GM18526 (cell line): ENCODE results near the gene GPR148.

ENCODE experiments used
- POLR2A ChIP-seq: IDR thresholded peaks from 3 replicates; pipeline ENCODE4 v1.6.1; 2011; ENCODE audit not compliant: insufficient read length; ENCODE audit errors: extremely low read depth

The GPR148 gene

GRCh38 chr2:130744287-130745117 is 15.6 kb downstream of the GPR148 start:
- TF ChIP-seq POLR2A: no peak

GRCh38 chr2:130749078-130749477 is 20.2 kb downstream of the GPR148 start:
- TF ChIP-seq POLR2A: no peak

DNA sequence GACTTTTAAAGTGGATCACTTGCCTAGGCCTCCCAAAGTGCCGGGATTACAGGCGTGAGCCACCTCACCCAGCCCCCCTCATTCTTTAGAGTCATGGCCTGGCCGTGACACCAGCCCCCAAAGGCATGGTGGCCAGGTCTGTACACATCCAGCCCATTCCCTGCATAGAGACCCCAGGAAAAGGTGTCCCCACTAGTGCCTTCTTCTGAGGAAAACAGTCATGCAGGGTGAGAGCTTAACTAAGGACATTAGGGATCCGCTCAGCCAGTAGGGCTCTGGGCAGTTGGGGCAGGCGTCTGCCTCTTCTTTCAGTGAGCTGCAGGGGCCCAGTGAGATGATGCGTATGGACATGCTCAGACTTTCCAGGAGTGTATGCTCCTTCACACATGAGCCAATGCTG is 20.8 kb downstream of the GPR148 start:
- no peak for TF ChIP-seq POLR2A

GRCh38 chr2:130754811-130755210 is 25.9 kb downstream of the GPR148 start:
- TF ChIP-seq POLR2A: no peak

GRCh38 chr2:130755256-130756052 is 26.6 kb downstream of the GPR148 start, which contains the start of gene AMER3:
Gene AMER3, plus strand, starts transcription at chr2:130755540. Its CDS starts 6,533 bp downstream, at chr2:130762073.
- TF ChIP-seq POLR2A: no peak

- no peak for TF ChIP-seq POLR2A
Measured at GRCh38 chr2:130756053-130756873, 27.4 kb downstream of the GPR148 start.

DNA sequence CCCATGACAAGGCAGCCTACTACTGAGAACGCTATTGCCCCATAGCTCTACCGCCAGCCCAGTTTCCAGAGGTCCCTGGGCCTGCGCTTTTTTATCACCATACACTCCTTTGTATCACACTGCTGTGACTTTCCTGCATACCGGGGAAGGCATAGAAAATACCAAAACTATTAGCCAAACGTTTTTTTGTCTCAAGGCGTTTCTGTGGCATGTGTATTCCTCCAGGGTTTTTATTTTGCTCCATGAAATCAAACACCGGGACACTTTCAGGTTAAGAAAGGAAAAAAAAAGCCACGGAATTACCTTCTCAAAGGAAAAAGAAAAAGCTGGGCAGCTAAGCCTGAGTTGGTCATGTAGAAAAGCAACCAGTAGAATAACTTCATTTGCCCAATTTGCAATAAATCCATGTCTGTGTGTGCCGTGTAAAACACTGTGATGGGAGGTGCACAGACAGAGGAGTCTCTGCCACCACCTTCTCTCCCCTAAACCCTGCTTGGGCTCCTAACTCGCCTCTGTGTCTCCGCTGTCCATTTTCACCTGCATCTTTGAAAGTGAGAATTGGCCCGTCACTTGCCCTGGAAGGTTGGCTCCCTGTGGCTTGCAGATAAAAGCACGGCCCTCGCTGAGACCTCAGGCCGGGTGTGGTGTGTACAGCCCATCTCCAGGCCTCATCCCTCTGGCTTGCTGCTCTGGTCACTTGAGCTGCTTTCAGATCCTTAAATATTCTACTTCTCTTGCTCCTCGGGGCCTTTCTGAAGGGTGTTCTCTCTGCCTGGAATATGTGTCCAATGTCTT is 28.2 kb downstream of the GPR148 start:
- TF ChIP-seq POLR2A: no peak

- no peak for TF ChIP-seq POLR2A
Measured at GRCh38 chr2:130759906-130760753, 31.3 kb downstream of the GPR148 start.

DNA sequence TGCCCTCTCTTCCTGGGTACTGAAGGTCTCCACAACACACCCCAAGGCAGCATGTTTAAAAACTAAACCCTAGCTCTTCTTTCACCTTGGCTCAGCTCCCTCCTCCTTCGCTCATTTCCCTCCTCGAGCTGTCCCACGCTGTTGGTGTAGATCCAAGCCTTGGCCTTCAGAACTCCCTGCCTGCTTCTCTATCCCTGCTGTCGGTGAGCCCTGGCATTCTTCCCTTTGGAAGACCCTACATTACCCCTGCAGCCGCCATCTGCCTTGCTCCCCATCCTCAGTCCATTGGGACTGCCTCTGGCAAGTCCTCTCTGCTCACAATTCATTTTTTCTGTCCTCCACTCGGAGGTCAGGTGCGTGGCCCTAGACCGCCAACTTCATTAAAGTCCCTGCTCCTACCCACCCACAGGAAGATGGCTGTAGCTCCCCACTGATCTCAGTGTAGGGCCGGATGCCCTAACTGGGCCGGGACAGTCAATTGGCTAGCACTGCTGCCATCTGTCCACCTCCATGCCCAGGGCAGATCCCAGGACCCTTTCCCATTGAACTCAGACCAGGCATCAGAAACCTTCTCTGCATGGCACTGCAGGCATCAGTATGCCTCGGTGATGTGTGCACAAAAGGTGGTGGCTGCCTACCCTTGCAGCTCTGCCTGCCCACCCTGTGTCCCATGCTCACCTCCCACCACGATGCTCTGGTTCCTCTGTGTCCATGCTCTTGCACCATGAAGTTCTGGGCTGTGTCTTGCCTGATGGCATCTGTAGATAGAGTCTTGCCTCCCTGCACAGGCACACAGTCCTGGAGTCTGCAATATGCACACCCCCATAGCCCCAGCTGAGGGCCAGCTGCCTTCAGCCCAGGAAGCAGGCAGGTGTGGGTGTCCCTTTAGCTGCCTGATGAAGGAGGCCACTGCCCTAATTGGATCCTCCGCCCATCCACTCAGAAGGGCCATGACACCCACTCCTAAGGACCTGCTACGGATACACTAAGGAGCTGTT is 32.2 kb downstream of the GPR148 start:
- no peak for TF ChIP-seq POLR2A

- TF ChIP-seq POLR2A: no peak
Measured at GRCh38 chr2:130762031-130762909, 33.4 kb downstream of the GPR148 start.

GRCh38 chr2:130762910-130763385 is 34.1 kb downstream of the GPR148 start:
- TF ChIP-seq POLR2A: no peak
